GM20000 (cell line): ENCODE results near the gene MRPL2.

Experiments used
- DNase-seq: peaks from one replicate; pipeline ENCODE4 v3.0.0; 2012; ENCODE audit warnings: low spot score
- TF ChIP-seq, protein P1 (sequence below): IDR thresholded peaks from 2 replicates; pipeline ENCODE4 v1.5.1; 2012; ENCODE audit warnings: mild to moderate bottlenecking, control low read depth; ENCODE audit errors: extremely low read depth, missing control alignments

Gene MRPL2

DNA sequence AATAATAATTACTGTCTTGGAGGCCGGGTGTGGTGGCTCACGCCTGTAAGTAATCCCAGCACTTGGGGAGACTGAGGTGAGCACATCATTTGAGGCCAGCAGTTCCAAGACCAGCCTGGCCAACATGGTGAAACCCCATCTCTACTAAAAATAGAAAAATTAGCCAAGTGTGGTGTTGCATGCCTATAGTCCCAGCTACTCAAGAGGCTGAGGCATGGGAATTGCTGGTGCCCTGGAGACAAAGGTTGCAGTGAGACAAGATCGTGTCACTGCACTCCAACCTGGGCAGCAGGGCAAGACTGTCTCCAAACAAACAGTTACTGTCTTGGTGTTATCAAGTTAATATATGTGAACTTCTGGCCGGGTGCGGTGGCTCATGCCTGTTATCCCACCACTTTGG lies 32.9 kb downstream of the MRPL2 start:
- DNase-seq = no peak
- TF ChIP-seq, protein P1, sequence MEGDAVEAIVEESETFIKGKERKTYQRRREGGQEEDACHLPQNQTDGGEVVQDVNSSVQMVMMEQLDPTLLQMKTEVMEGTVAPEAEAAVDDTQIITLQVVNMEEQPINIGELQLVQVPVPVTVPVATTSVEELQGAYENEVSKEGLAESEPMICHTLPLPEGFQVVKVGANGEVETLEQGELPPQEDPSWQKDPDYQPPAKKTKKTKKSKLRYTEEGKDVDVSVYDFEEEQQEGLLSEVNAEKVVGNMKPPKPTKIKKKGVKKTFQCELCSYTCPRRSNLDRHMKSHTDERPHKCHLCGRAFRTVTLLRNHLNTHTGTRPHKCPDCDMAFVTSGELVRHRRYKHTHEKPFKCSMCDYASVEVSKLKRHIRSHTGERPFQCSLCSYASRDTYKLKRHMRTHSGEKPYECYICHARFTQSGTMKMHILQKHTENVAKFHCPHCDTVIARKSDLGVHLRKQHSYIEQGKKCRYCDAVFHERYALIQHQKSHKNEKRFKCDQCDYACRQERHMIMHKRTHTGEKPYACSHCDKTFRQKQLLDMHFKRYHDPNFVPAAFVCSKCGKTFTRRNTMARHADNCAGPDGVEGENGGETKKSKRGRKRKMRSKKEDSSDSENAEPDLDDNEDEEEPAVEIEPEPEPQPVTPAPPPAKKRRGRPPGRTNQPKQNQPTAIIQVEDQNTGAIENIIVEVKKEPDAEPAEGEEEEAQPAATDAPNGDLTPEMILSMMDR = no peak

DNA sequence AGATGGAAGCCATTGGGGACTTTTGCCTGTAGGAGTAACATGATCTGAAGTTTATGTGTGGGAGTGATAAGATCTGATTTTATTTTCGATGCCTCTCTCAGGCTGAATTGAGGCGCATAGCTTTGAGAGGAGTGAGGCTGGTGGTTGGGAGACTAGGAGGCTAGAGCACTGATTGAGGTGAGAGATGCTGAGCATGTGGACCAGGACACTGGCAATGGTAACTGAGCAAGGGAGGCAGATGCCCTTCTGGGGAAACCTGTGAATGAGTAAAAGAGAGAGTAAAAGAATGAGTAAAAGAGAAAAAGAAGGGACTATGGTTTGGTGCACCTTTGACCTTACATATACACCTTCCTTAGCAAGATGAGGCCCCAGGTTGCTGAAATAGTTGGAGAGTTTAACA lies 34.8 kb downstream of the MRPL2 start:
- no peak for DNase-seq
- TF ChIP-seq, protein P1 = no peak

DNA sequence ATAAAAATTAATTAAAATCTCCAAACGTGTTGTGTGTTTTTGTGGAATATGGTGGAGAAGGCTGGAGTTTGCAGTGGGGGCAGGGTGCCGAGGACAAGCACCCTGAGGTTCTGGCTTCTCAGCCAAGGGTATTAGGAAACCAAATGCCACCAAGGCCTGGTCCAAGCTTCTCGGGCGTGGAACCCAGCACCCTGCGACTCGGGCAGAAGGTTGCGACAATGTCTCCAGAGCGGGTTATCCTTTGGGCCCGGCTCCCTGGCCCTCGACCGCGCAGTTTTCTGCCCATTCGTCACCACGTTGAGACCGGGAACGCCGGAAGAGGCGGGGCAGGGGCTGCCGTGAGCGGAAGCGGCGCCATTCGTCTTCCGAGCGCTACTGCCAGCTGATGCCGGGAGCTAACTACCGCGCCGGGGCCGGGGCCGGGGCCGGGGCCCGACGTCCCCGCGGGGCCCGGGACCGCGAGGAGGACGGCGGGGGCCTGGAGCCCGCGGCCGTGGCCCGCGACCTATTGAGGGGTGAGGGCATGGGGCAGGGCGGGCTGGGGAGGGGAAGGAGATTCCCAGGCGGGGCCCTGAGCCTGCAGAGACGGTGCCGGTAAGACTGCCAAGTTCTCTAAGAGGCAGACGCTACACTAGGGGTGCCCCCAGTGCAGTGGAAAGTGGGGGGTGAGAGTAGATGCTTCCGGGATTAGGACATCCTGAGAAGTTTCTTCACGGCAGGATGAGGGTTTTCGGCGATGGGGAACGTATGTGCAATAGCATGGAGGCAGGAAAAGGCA lies 37.8 kb downstream of the MRPL2 start, which contains the start of gene RRP36:
TSS of gene RRP36 (plus strand) at position 354 of the 778 bp plus-strand sequence. CDS start at position 386, 32 bp downstream.
- TF ChIP-seq, protein P1 = no peak
- DNase-seq = peak; percentile 89

DNA sequence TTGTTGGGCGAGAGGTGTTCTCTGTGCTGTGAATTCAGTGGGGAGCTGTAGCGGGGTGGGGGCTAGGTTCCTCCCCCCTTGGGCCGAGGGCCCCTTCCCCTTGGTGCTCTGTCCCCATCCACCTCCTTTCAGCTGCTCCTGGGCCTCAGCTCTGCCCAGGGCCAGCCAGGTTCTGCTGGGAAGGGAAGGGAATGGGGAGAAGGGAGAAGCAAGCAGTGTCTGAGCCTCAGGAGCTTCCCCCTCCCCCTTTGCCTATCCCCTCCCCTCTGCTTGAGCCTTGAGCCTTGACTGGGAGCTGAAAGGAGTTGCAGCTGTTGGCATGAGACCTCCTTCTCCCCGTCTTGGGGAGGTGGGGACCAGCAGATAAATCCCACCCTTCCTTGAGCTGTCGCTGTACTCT lies 38.4 kb downstream of the MRPL2 start:
- DNase-seq = no peak
- TF ChIP-seq, protein P1 = no peak

DNA sequence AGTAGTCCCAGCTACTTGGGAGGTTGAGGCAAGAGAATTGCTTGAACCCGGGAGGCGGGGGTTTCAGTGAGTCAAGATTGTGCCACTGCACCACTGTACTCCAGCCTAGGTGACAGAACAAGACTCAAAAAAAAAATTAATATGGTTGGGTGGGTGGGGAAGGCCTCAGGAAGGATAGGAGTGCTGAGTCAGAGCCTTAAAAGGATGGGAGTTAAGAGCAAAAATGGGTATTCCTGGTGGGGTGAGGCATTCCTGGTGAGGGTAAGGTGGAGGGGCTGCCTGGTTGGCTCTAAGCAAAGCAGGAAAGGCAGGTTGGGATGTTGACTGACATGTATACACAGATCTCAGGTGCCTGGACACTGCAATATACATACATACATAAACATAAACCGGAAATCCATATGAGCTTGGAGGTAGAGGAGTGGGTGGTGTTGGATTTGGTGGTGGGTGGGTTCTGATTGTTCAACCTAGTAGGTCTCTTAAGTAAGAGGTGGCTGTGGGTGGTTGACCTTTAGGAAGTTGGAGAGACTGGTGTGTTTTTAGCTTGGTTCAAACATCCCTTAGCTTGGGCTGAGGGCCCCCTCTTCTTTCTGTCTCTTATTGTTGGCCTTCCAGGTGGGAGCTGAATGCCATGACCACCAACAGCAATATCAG lies 39.1 kb downstream of the MRPL2 start:
- DNase-seq = no peak
- TF ChIP-seq, protein P1 = no peak

DNA sequence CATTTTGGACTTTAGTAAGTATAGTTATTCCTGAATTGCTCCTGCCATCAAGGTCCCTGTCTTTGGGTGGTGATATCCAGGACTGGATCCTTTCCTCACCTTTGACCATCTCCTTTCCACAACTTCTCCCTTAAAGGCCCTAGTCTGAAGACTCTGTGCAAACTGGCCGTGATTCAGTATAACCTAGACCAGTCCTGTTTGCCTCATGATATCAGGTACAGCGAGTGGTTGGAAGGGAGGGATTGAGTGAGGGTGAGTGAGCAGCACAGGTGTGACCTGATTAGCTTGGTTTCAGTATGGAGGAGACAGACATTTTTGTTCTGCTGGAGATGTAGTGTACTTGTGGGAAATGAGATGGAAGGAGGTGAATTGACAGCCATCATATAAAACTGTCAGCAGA lies 40.1 kb downstream of the MRPL2 start:
- TF ChIP-seq, protein P1 = no peak
- no peak for DNase-seq

DNA sequence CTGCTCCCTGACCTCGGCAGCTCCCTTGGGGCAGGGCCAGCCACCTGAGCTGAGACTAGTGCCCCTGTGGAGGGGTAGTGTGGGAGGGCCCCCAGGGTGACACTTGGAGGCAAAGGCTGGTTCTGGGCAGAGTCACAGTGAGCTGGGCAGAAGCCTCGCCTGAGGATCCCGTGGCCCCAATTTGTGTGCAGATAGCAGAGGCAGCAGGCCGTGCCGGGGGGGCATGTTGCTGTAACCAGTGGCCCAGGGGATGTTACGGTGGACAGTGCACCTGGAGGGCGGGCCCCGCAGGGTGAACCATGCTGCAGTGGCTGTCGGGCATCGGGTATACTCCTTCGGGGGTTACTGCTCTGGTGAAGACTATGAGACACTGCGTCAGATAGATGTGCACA lies 42.3 kb downstream of the MRPL2 start:
- TF ChIP-seq, protein P1 = no peak
- DNase-seq = no peak
